HG03175 (cell line): Measurements from ENCODE around the gene OR6M1.

ENCODE experiments used
- ATAC-seq: cut with Tn5 transposase; IDR thresholded peaks from one replicate; pipeline ENCODE4 v1.9.1; 2021; ENCODE audit warnings: mild to moderate bottlenecking, moderate library complexity; ENCODE audit not compliant: unreplicated experiment

Gene OR6M1

GRCh38 chr11:123775715-123776549 lies 30.2 kb downstream of the OR6M1 start:
- ATAC-seq: no peak

- ATAC-seq: no peak
Observed at GRCh38 chr11:123775289-123775688, 30.9 kb downstream of the OR6M1 start.

GRCh38 chr11:123773959-123774358 lies 32.2 kb downstream of the OR6M1 start:
- ATAC-seq: no peak

- ATAC-seq: no peak
Observed at GRCh38 chr11:123773026-123773425, 33.1 kb downstream of the OR6M1 start.

- no peak for ATAC-seq
Observed at GRCh38 chr11:123771664-123772063, 34.5 kb downstream of the OR6M1 start.

GRCh38 chr11:123770712-123771111 lies 35.4 kb downstream of the OR6M1 start:
- no peak for ATAC-seq

- no peak for ATAC-seq
Observed at GRCh38 chr11:123765601-123766000, 40.5 kb downstream of the OR6M1 start.

GRCh38 chr11:123762422-123762821 lies 43.7 kb downstream of the OR6M1 start:
- ATAC-seq: no peak

GRCh38 chr11:123760894-123761293 lies 45.3 kb downstream of the OR6M1 start:
- peak; percentile 55 for ATAC-seq

- ATAC-seq: no peak
Observed at GRCh38 chr11:123757976-123758375, 48.2 kb downstream of the OR6M1 start.

GRCh38 chr11:123755813-123756212 lies 50.3 kb downstream of the OR6M1 start:
- ATAC-seq: no peak
